SK-N-SH treated with all-trans-retinoic acid at 6 μM for 48 hours (cell line): ENCODE data around the gene KIAA1586.

Experiments
- ARNTL ChIP-seq: fragments of 450-650 bp; formaldehyde crosslinking; IDR thresholded peaks from 2 replicates; pipeline ENCODE4 v1.5.0; 2020; ENCODE audit warnings: low read depth, mild to moderate bottlenecking, moderate library complexity, borderline replicate concordance
- CREB5 ChIP-seq: fragments of 250-450 bp; sonication (Bioruptor Pico); IDR thresholded peaks from 2 replicates; pipeline ENCODE4 v1.5.1; 2020; ENCODE audit warnings: low read depth, mild to moderate bottlenecking, moderate library complexity
- ESRRG ChIP-seq: fragments of 250-450 bp; sonication (Bioruptor Pico); IDR thresholded peaks from 2 replicates; pipeline ENCODE4 v1.6.1; 2021; ENCODE audit warnings: mild to moderate bottlenecking
- ISL1 ChIP-seq: fragments of 250-450 bp; sonication (Bioruptor Pico); IDR thresholded peaks from 2 replicates; pipeline ENCODE4 v2.1.2; 2022; ENCODE audit warnings: mild to moderate bottlenecking, moderate library complexity
- PPARA ChIP-seq: fragments of 250-450 bp; sonication (Bioruptor Pico); IDR thresholded peaks from 2 replicates; pipeline ENCODE4 v1.5.0; 2020; ENCODE audit warnings: mild to moderate bottlenecking, borderline replicate concordance
- RARB ChIP-seq: fragments of 250-450 bp; sonication (Bioruptor Pico); IDR thresholded peaks from 2 replicates; pipeline ENCODE4 v1.8.0; 2021; ENCODE audit warnings: mild to moderate bottlenecking, moderate library complexity
- SNAI2 ChIP-seq: fragments of 250-450 bp; sonication (Bioruptor Pico); IDR thresholded peaks from 2 replicates; pipeline ENCODE4 v1.5.0; 2020; ENCODE audit warnings: mild to moderate bottlenecking, moderate library complexity
- TCF4 ChIP-seq: fragments of 250-450 bp; sonication (Bioruptor Pico); IDR thresholded peaks from 2 replicates; pipeline ENCODE4 v1.8.0; 2021; ENCODE audit warnings: mild to moderate bottlenecking, moderate library complexity, borderline replicate concordance
- TSHZ2 ChIP-seq: fragments of 250-450 bp; sonication (Bioruptor Pico); IDR thresholded peaks from 2 replicates; pipeline ENCODE4 v1.5.0; 2020; ENCODE audit warnings: mild to moderate bottlenecking, moderate library complexity
- ZC3H10 ChIP-seq: fragments of 250-450 bp; sonication (Bioruptor Pico); IDR thresholded peaks from 2 replicates; pipeline ENCODE4 v1.5.1; 2021; ENCODE audit warnings: mild to moderate bottlenecking, moderate library complexity
- ZNF565 ChIP-seq: fragments of 450-650 bp; formaldehyde crosslinking; conservative IDR thresholded peaks from 2 replicates; pipeline ENCODE4 v1.5.0; 2020; ENCODE audit warnings: low read depth, mild to moderate bottlenecking, moderate library complexity

- TF ChIP-seq TSHZ2 (CRISPR knock-in tag) (no peak), ZC3H10 (no peak), PPARA (no peak), ARNTL (CRISPR knock-in tag) (no peak), RARB (CRISPR knock-in tag) (no peak), ZNF565 (no peak), ESRRG (no peak), CREB5 (CRISPR knock-in tag) (no peak), TCF4 (CRISPR knock-in tag) (no peak), ISL1 (CRISPR knock-in tag) (no peak), SNAI2 (CRISPR knock-in tag) (no peak)
Measured at GRCh38 chr6:57097596-57097995, 51.1 kb downstream of the KIAA1586 start.
